Epithelial cell of esophagus (primary cell): ENCODE results near the gene EPHB1.

Experiments used
- DNase-seq: peaks from one replicate; pipeline ENCODE4 v3.0.0; 2010; ENCODE audit warnings: low read depth
- H3K4me3 ChIP-seq: 2 replicates; pipeline ENCODE4 v1.5.1; 2011; ENCODE audit warnings: mild to moderate bottlenecking, low read length, control low read depth
- TF ChIP-seq, protein P1 (sequence below): IDR thresholded peaks from 2 replicates; pipeline ENCODE4 v1.5.1; 2011; ENCODE audit warnings: low read depth, mild to moderate bottlenecking, low read length, control low read depth, inconsistent platforms; ENCODE audit not compliant: insufficient read depth; ENCODE audit errors: missing control alignments

The EPHB1 gene

DNA sequence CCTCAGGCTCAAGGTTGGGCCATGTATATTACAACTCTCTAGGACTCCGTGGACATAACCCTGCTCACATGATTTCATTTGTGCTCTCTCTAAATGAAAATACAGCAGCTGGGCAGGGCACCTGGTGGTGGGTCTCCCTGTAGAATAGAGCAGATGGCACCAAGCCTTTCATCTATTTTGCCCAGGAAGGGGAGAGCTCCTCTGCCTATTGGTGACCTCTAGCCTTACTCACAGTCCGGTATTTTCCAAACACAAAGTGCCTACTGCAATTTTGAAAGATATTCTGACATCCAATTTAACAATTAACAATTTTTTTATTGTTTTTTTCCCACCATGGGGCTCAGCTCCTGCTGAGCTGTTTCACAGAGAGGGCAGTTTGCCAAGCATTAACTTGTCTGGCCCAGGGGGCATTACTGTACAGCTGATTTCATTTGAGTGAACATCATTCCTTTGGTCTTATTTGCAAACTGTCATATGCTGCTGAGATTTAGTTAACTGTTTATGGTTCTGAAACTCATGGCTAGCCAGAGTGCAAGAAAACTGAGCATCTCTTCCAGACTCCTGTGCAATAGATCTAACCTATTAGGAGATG is 474.0 kb downstream of the EPHB1 start:
- TF ChIP-seq, protein P1, sequence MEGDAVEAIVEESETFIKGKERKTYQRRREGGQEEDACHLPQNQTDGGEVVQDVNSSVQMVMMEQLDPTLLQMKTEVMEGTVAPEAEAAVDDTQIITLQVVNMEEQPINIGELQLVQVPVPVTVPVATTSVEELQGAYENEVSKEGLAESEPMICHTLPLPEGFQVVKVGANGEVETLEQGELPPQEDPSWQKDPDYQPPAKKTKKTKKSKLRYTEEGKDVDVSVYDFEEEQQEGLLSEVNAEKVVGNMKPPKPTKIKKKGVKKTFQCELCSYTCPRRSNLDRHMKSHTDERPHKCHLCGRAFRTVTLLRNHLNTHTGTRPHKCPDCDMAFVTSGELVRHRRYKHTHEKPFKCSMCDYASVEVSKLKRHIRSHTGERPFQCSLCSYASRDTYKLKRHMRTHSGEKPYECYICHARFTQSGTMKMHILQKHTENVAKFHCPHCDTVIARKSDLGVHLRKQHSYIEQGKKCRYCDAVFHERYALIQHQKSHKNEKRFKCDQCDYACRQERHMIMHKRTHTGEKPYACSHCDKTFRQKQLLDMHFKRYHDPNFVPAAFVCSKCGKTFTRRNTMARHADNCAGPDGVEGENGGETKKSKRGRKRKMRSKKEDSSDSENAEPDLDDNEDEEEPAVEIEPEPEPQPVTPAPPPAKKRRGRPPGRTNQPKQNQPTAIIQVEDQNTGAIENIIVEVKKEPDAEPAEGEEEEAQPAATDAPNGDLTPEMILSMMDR = no peak
- no peak overlapping the region for H3K4me3 ChIP-seq
- DNase-seq = no peak

DNA sequence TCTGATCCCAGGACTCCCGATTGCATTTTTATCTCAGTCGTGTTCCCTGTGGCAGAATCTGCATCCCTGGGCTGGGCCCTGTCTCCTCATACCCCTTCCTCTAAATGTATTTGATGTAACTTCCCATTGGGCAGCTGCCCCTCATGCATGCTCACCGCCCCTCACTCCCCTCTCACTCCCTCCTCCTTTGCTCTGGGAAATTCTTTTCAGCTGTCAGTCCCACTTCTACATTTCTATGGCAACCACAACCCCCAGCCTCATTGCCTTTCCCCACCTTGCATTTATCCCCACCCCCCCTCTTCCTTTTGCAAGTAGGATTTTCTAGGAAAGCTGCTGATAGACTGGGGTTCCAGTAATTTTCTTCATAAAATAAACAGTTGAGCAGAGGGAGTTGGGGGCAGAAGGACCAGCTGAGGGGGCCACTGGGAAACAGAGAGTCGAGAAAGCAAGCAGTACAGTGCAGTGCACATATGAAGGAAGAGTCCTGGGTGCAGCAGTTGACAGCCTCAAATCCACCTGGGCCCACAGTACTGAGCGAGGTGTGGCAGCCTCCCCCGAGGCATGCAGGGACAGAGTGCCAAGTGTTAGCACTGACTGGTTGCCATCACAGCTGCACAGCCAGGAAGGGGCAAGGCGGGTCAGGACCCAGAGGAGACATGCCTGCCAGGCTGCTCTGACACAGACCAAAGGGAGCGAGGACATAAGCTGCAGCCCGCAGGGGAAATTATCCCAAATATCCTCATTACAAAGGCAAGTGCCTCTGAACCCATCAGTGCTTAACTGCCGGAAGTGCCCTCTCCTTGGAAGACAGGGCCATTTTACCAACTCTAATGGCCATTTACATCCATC is 476.3 kb downstream of the EPHB1 start:
- TF ChIP-seq, protein P1 = no peak
- no peak overlapping the region for H3K4me3 ChIP-seq
- no peak for DNase-seq

DNA sequence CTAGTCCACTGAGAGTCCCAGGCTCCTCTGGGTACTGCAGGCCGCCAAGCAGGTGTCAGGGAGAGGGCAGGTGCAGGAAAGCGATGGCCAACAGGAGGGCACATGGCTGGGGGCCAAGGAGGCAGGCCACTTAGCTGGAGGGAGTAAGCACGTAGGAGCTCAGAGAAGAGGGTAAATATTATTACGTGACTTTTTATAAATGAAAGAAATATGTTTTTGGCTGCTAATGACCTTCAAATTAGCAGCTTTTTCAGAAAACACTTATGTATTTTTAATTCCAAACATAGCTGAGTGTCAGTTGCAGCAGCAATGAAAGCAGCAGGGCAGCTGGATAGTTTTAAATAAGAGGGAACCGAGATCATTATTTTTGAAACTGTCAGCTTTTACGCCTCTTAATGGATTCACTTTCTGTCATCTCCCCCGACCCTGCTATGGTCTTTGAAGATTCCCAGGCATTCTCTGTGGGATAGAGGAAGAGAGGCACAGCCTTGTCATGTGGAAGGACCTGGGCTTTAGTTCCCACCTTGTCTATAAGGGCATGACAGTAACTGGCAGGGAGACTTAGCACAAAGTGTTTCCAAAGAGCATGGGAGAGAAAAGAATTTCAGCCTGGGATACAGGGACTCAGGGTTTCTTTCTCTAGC is 477.1 kb downstream of the EPHB1 start:
- DNase-seq = no peak
- TF ChIP-seq, protein P1 = no peak
- H3K4me3 ChIP-seq = no peak overlapping the region

DNA sequence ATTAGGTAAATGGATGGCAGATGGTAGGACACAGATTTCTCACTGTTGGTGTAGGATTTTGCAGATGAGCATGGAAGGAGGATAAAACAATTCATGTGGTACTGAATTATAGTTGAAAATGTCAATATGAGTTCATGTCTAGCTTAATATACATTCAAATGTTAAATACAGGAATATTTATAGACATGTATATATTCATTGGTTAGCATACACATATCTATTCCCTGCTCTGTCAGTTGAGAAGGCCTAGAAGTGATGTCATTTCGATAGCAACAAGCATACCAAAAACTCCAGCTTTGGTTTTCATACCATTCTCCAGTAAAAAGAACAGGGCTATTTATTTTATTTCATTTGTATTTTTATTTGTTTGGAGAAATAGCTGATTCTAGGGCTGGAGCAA is 497.1 kb downstream of the EPHB1 start:
- TF ChIP-seq, protein P1 = no peak
- DNase-seq = no peak
- no peak overlapping the region for H3K4me3 ChIP-seq

DNA sequence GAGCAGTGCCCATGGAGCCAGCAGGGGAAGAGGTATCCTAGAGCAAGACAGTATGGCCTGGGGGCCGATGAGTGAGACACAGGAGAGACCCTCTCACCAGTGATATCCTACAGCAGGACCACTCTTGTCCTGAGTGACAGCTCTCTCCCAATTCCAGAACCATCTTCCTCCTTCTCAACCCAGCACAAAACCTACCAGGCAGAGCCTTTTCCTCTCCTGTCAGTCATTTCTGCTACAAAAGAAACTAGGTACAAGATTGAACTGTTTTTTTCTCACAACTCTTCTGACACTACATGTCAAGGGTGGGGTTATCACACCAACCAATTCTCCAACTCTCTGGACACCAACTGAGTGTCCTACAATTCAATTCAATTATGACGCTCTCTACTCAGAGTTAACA is 506.6 kb downstream of the EPHB1 start:
- no peak overlapping the region for H3K4me3 ChIP-seq
- TF ChIP-seq, protein P1 = no peak
- no peak for DNase-seq

DNA sequence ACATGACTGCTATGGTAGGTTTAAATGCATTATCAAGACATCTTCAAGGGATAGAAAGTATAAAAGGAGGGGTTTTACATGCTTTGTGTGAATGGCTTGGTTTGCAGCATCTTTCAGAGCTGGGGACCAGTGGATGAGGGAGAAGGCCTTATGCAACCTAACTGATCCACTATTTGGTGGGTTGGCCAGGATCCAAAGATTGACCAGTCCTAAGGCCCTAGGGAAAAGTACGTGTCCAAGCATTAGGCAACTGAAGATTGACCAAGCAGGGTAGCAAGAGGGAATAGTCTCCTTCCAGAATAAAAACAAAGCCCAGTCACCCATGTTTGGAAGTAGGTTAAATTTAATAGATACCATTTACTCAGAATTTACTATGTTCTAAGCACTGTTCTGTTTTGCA is 509.3 kb downstream of the EPHB1 start:
- TF ChIP-seq, protein P1 = no peak
- no peak for DNase-seq
- no peak overlapping the region for H3K4me3 ChIP-seq
